IMR-90 (cell line): ENCODE data around the gene GALNT17. TPM values are rescaled to one million over a fixed set of nuclear protein-coding genes. Genes with fewer than 3 reads are reported as not detected.

Experiments used
- ATAC-seq: fragments of 200-7000 bp; cut with Tn5 transposase; 2 replicates; pipeline ENCODE4 v1.9.1; 2020; ENCODE audit warnings: low read depth, mild to moderate bottlenecking, moderate library complexity
- BruUV-seq: library from RNA; stranded (reverse); fragments of 400-500 nt; replicated peaks from 2 replicates; lab custom pipeline; 2021; lab: Mats Ljungman, UMichigan
- CTCF ChIA-PET: fragments of 300-600 bp; formaldehyde crosslinking; extraction: SDS; loops from one replicate; lab custom pipeline; 2021; ENCODE audit warnings: antibody characterized with exemption; lab: Yijun Ruan, JAX
- POLR2A ChIA-PET: fragments of 300-600 bp; sonication (Branson Sonifier 250); formaldehyde crosslinking; loops from one replicate; lab custom pipeline; 2022; ENCODE audit warnings: antibody characterized with exemption; ENCODE audit not compliant: unreplicated experiment; lab: Charles Lee
- DNase-seq: peaks from one replicate; pipeline ENCODE4 v3.0.0; 2013
- H2AFZ ChIP-seq: replicated peaks from 2 replicates; pipeline ENCODE3; 2013; ENCODE audit warnings: low read length, mild to moderate bottlenecking; ENCODE audit not compliant: poor library complexity
- H2AK5ac ChIP-seq: 2 replicates; pipeline ENCODE4 v1.6.1; 2013; ENCODE audit warnings: low read depth, low read length, inconsistent platforms
- H2AK9ac ChIP-seq: replicated peaks from 2 replicates; pipeline ENCODE3; 2013; ENCODE audit warnings: mild to moderate bottlenecking, low read depth, low read length, moderate library complexity; ENCODE audit not compliant: poor library complexity
- H2BK120ac ChIP-seq: 2 replicates; pipeline ENCODE4 v1.6.1; 2013; ENCODE audit warnings: low read depth, low read length, inconsistent platforms
- H2BK15ac ChIP-seq: 3 replicates; pipeline ENCODE4 v1.6.1; 2013; ENCODE audit warnings: low read depth, low read length, inconsistent platforms
- H2BK20ac ChIP-seq: 2 replicates; pipeline ENCODE4 v1.6.1; 2013; ENCODE audit warnings: low read depth, mild to moderate bottlenecking, inconsistent platforms, low read length, moderate library complexity
- H2BK5ac ChIP-seq: 2 replicates; pipeline ENCODE4 v1.6.1; 2013; ENCODE audit warnings: mild to moderate bottlenecking, low read depth, low read length, inconsistent platforms; ENCODE audit not compliant: poor library complexity, severe bottlenecking
- H3K14ac ChIP-seq: replicated peaks from 2 replicates; pipeline ENCODE4 v1.6.1; 2013; ENCODE audit warnings: low read depth, low read length, inconsistent platforms
- H3K18ac ChIP-seq: 2 replicates; pipeline ENCODE4 v1.6.1; 2013; ENCODE audit warnings: low read depth, low read length, control low read depth
- H3K23ac ChIP-seq: 2 replicates; pipeline ENCODE4 v1.6.1; 2013; ENCODE audit warnings: low read depth, low read length, inconsistent platforms
- H3K27ac ChIP-seq: 2 replicates; pipeline ENCODE4 v1.5.1; 2013; ENCODE audit warnings: mild to moderate bottlenecking, control low read depth, low read length; ENCODE audit not compliant: insufficient read depth
- H3K27me3 ChIP-seq: 2 replicates; pipeline ENCODE4 v1.6.1; 2013; ENCODE audit warnings: low read length; ENCODE audit not compliant: control insufficient read depth, insufficient read depth
- H3K36me3 ChIP-seq: 2 replicates; pipeline ENCODE4 v1.6.1; 2013; ENCODE audit warnings: low read length, mixed read lengths; ENCODE audit not compliant: control insufficient read depth, insufficient read depth
- H3K4ac ChIP-seq: 2 replicates; pipeline ENCODE4 v1.6.1; 2013; ENCODE audit warnings: low read depth, low read length, inconsistent platforms
- H3K4me1 ChIP-seq: 2 replicates; pipeline ENCODE4 v1.6.1; 2013; ENCODE audit warnings: low read length, mixed read lengths; ENCODE audit not compliant: control insufficient read depth, insufficient read depth
- H3K4me2 ChIP-seq: 2 replicates; pipeline ENCODE4 v1.6.1; 2013; ENCODE audit warnings: low read depth, mild to moderate bottlenecking, control low read depth, low read length, moderate library complexity
- H3K4me3 ChIP-seq: 2 replicates; pipeline ENCODE4 v1.5.1; 2013; ENCODE audit warnings: low read depth, mild to moderate bottlenecking, control low read depth, low read length, moderate library complexity; ENCODE audit not compliant: insufficient read depth
- H3K56ac ChIP-seq: 2 replicates; pipeline ENCODE4 v1.6.1; 2013; ENCODE audit warnings: low read length, inconsistent platforms; ENCODE audit not compliant: insufficient read depth; ENCODE audit errors: extremely low read depth
- H3K79me1 ChIP-seq, 2 experiments: 2 replicates each; pipeline ENCODE4 v1.6.1; 2013; ENCODE audit warnings: low read length in 2 of 2, inconsistent platforms in 1 of 2, low read depth in 1 of 2
- H3K9ac ChIP-seq: 2 replicates; pipeline ENCODE4 v1.6.1; 2013; ENCODE audit warnings: low read depth, low read length, control low read depth
- H3K9me1 ChIP-seq: 2 replicates; pipeline ENCODE4 v1.6.1; 2013; ENCODE audit warnings: low read length, inconsistent platforms; ENCODE audit not compliant: insufficient read depth
- H3K9me3 ChIP-seq: 2 replicates; pipeline ENCODE4 v1.6.1; 2013; ENCODE audit warnings: low read length; ENCODE audit not compliant: control insufficient read depth, insufficient read depth
- H4K20me1 ChIP-seq: 2 replicates; pipeline ENCODE4 v1.6.1; 2013; ENCODE audit warnings: low read length, inconsistent platforms; ENCODE audit not compliant: insufficient read depth
- H4K5ac ChIP-seq: 2 replicates; pipeline ENCODE4 v1.6.1; 2013; ENCODE audit warnings: mild to moderate bottlenecking, low read depth, low read length, control low read depth
- H4K8ac ChIP-seq, 2 experiments: 2 replicates each; pipeline ENCODE4 v1.6.1; 2013; ENCODE audit warnings: low read depth in 2 of 2, low read length in 2 of 2, control low read depth in 1 of 2, inconsistent platforms in 1 of 2
- H4K91ac ChIP-seq: 2 replicates; pipeline ENCODE4 v1.6.1; 2013; ENCODE audit warnings: low read depth, low read length, inconsistent platforms; ENCODE audit not compliant: insufficient read depth
- CEBPB ChIP-seq: IDR thresholded peaks from 2 replicates; pipeline ENCODE4 v1.6.1; 2012; ENCODE audit warnings: low read depth, low read length, improper control_type of control experiment
- MAZ ChIP-seq: IDR thresholded peaks from 2 replicates; pipeline ENCODE4 v1.6.1; 2012; ENCODE audit warnings: low read depth, mild to moderate bottlenecking, low read length, improper control_type of control experiment, moderate library complexity, borderline replicate concordance
- NFE2L2 ChIP-seq: fragments of 150-350 bp; IDR thresholded peaks from 2 replicates; pipeline ENCODE4 v1.6.1; 2016; ENCODE audit warnings: low read depth, mild to moderate bottlenecking, low read length
- RFX5 ChIP-seq: IDR thresholded peaks from 2 replicates; pipeline ENCODE4 v1.8.0; 2012; ENCODE audit warnings: low read depth, mild to moderate bottlenecking, low read length, moderate library complexity
- WGBS, 2 experiments: methylation state at CpG; one replicate each; pipeline versions ENCODE4 v1.1.5 to v1.1.7; 2013; ENCODE audit warnings: missing lambda C conversion rate in 2 of 2; ENCODE audit not compliant: insufficient read length in 1 of 2; ENCODE audit errors: extremely low coverage in 2 of 2; 5-methylcytosine and 5-hydroxymethylcytosine counted together
- dilution Hi-C: fragments of 300-500 bp; cut with HindIII; formaldehyde crosslinking; loops from one replicate; pipeline ENCODE4 v1.14.3; 2018; ENCODE audit warnings: low sequenced_read_pairs; ENCODE audit not compliant: unreplicated experiment
- in situ Hi-C: fragments of 300-500 bp; cut with MboI; formaldehyde crosslinking; loops from 3 replicates; pipeline ENCODE4 v1.14.3; 2019; ENCODE audit warnings: low sequenced_read_pairs, inconsistent platforms, mixed read lengths
- intact Hi-C: fragments of 100-400 bp; cut with micrococcal nuclease; formaldehyde crosslinking; loops from 2 replicates; pipeline ENCODE4 v1.10.0; 2022
- polyA plus RNA-seq, 3 experiments: library from polyadenylated mRNA; depleted of rRNA; stranded (reverse); fragments of >200 nt; gene quantifications; 2 replicates each; pipeline ENCODE4 v1.2.3, GENCODE V29; 2012; ENCODE audit warnings: low replicate concordance in 1 of 3
- total RNA-seq: library from RNA; depleted of rRNA; stranded (reverse); fragments of >200 nt; gene quantifications from 2 replicates; pipeline ENCODE4 v1.2.3, GENCODE V29; 2012

The GALNT17 gene
- total and polyA plus RNA-seq, 2 of the 4 experiments (the other 2 are of a cell fraction) = not detected

GRCh38 chr7:71184136-71184535 lies 52.2 kb downstream of the GALNT17 start:
- no peak for DNase-seq
- no peak overlapping the region for H2BK120ac ChIP-seq
- H4K8ac ChIP-seq = no peak overlapping the region
- no peak overlapping the region for H3K18ac ChIP-seq
- no peak overlapping the region for H4K91ac ChIP-seq
- no peak overlapping the region for H2BK5ac ChIP-seq
- H3K14ac ChIP-seq = no peak overlapping the region
- no peak overlapping the region for H3K4me2 ChIP-seq
- no peaks in the 10 kb centered on the region for H4K20me1 ChIP-seq
- H3K27me3 ChIP-seq = no peaks in the 10 kb centered on the region
- no peak overlapping the region for H3K23ac ChIP-seq
- intact Hi-C loops = no loop called here
- TF ChIP-seq CEBPB (no peak), MAZ (no peak), RFX5 (no peak), NFE2L2 (no peak)
- peaks cover 14% of the 10 kb centered on the region for H3K9me3 ChIP-seq
- no peak for ATAC-seq
- H2AK9ac ChIP-seq = no peak overlapping the region
- H4K5ac ChIP-seq = no peak overlapping the region
- 71% methylated on average over 2 of the region's 5 CpGs; no CpG with 5 or more reads in 1 of the 2 experiments for WGBS, 2 experiments
- in situ Hi-C loops = no loop called here
- no peak overlapping the region for H2BK20ac ChIP-seq
- no peaks in the 10 kb centered on the region for H3K9me1 ChIP-seq
- ChIA-PET CTCF (no interaction called here), POLR2A (no interaction called here)
- H3K4ac ChIP-seq = no peak overlapping the region
- H3K79me1 ChIP-seq = no peaks in the 10 kb centered on the region
- H3K27ac ChIP-seq = no peak overlapping the region
- no peak overlapping the region for H3K4me3 ChIP-seq
- H3K56ac ChIP-seq = no peak overlapping the region
- H3K36me3 ChIP-seq = no peaks in the 10 kb centered on the region
- no peak overlapping the region for H2BK15ac ChIP-seq
- H3K4me1 ChIP-seq = no peaks in the 10 kb centered on the region
- no peak overlapping the region for H3K9ac ChIP-seq
- no peak overlapping the region for H2AK5ac ChIP-seq
- no TSS peak for BruUV-seq
- dilution Hi-C loops = no loop called here
- no peak overlapping the region for H2AFZ ChIP-seq
